Renal cortex interstitium (tissue), 11 donors: ENCODE data around the gene GPX4. TPM values are rescaled to one million over a fixed set of nuclear protein-coding genes. Genes with fewer than 3 reads are reported as not detected.

Source experiments
- DNase-seq, 11 donors: peaks; one replicate each; pipeline ENCODE4 v3.0.0-alpha.2; 2013; ENCODE audit warnings: low read depth in 9 of 11, low spot score in 4 of 11; ENCODE audit errors: extremely low read depth in 1 of 11
- polyA plus RNA-seq, 3 donors: library from polyadenylated mRNA; unstranded; fragments of 120-200 nt; gene quantifications; one replicate each; pipeline ENCODE4 v1.2.1, GENCODE V29; 2013; ENCODE audit not compliant: insufficient read length in 3 of 3

The GPX4 gene
- polyA plus RNA-seq, 3 donors, result 237 to 269 (median 243) TPM

- peak in 2 of 11 donors; percentile 49 to 59 for DNase-seq
These were observed 38.9 kb upstream of the GPX4 start for GRCh38 chr19:1064661-1065605.

GRCh38 chr19:1065606-1066109 lies 38.1 kb upstream of the GPX4 start:
- no peak for DNase-seq

DNA sequence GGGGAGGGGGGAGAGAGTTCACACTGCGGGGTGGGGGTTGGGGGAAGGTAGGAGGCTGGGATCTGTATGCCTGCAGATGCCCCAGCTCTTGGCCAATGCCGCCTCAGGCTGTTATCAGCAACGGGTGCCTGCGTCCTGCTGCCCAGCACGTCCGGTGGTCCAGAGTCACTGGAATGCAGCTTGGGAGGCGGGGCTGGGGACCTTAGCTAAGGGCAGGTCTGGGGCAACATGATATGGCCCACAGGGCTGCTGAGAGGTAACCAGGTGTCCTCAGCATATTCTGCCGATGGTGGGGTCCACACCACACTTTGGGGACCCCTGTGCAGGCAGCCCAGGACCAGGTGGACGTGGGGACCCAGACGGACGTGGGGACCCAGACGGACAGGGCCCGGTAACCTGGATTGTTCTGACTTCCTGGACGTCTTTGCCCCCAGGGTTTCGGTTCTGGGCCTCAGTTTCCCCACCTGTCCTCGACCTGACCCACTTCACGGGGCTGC lies 37.5 kb upstream of the GPX4 start:
- DNase-seq, result no peak

DNA sequence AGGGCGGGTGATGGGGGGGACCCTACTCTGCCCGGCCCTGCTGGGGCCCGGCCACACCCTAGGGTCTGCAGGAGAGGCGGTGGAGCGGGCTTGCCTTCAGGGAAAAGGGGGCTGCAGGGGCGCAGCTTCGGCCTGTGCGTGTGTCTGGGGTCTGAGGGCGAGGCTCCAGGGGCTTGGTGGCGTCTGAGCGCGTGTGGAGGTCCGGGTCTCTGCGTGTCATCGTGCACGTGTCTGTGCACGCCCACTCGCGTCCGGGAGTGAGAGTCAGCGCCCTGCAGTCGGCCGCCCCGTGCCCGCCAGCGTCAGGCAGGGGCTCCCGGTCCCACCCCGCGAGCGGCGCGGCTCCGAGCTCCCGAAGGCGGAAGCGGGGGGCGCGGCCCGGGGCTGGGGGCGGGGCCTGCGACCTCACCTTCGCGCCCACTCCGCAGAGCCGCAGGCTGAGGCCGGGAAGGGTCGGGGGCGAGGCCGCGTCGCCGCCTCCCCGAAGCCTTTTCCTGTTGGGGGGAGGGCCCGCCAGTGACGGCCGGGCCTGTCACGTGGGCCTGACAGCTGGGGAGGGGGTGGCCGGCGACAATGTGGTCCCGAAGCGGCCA lies 37.0 kb upstream of the GPX4 start, which contains the start of gene ARHGAP45:
ARHGAP45 (plus strand) TSS at position 420 of the 593 bp plus-strand sequence. CDS start 239 bp downstream, outside the sequence.
- DNase-seq, result no peak

- no peak for DNase-seq
These were observed 36.3 kb upstream of the GPX4 start for GRCh38 chr19:1067341-1067957.

DNA sequence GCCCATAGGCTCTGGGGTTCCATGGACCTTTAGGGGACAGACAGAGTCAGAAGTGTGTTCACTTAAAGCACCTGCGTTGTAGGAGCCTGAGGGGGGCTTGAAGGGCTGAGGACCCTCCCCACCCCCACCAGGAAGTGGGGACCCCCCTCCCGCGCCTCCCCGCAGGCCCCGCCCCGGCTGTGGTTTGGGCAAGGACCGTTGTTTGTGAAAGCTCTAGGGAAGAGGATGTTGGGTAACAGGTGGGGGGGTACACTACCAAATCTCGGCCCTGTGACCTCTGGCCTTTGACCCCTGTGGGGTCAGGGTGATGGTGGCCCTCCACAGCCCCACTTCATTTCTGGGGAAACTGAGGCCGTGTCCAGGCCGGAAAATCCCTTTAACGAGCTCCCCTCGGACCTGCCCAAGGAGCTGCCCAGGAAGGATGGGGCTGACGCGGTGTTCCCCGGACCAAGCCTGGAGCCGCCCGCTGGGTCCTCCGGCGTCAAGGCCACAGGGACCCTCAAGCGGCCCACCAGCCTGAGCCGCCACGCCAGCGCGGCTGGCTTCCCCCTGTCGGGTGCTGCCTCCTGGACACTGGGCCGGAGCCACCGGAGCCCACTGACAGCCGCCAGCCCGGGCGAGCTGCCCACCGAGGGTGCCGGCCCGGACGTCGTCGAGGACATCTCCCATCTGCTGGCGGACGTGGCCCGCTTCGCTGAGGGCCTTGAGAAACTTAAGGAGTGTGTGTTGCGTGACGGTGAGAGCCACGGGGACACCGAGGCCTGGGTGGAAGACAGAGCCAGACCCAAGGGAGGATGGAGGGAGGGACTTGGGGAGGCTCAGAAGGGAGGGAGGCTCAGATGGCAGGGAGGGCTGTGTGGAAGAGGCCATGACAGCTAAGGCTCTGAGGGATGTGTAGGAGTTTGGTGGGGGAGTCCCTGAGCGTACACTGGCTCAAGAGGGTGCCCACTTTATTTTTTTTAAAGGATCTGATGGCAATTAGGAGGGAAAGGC lies 35.5 kb upstream of the GPX4 start:
- DNase-seq, result no peak

DNA sequence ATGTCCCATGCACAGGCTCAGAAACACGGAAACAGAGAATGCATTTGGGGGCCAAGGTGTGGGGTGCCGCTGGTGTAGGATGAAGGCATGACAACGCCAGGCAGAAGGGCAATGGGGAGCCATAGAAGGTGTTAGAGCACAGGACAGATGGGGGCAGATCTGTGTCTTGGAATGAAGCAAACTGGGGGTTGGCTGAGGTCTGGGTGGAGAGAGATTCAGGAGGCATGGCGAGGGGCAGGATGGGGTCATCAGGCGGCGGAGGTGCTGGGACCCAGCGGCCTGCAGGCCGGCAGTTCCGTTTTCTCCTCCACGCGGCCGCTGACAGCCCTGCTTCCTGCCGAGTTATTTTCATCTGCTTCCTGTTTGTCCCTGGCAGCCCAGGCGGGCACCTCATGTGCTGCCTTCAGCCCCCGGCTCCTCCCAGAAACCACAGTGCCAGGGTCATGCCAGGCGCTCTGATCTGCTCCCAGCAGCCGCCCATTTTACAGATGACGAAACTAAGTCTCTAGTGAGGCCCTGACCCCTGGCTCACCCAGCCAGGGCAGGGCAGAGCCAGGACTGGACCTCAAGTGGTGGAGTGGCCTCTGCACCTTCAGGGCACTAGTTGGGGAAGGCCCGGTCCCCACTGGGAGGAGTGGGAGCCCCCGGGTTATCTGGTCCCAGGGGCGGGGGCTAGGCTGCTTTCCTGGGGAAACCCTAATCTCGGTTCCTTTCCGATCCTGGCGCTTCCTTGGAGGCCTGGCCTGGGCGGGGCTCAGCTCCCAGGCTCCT lies 34.6 kb upstream of the GPX4 start:
- DNase-seq, result no peak

GRCh38 chr19:1070576-1070930 lies 33.2 kb upstream of the GPX4 start:
- DNase-seq, result no peak

GRCh38 chr19:1070931-1071791 lies 32.6 kb upstream of the GPX4 start:
- DNase-seq, result no peak

- no peak for DNase-seq
These were observed 31.3 kb upstream of the GPX4 start for GRCh38 chr19:1072371-1073015.

DNA sequence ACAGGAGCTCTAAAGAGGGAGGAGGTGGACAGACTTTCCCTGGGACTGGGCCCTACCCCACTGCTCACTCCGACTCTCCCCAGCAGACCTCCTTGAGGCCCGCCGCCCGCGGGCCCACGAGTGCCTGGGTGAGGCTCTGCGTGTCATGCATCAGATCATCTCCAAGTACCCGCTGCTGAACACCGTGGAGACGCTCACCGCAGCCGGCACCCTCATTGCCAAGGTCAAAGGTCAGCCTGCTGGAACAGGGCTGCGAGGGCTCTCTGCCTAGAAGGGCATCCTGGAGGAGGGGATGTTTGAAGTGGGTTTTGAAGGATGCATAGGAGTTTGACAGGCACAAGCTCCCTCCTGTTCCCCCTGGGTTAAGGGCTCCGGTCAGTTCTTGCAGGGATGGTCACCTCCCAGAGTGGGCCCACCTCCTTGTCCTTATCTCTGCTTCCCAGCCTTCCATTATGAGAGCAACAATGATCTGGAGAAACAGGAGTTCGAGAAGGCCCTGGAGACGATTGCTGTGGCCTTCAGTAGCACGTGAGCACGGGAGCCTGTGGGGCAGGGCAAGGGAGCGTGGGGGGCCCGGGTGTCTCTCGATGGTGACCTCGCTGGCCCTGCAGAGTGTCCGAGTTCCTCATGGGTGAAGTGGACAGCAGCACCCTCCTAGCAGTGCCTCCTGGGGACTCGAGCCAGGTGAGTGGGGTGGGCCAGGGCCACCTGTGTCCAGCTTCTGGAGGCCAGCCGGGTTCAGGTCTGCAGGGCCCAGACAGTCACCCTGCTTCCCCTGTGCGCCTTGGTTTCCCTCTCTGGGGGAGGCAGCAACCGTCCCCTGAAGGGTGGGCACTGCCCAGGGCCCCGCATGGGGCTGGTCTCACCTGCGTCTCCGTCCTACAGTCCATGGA lies 30.5 kb upstream of the GPX4 start:
- DNase-seq, result no peak

DNA sequence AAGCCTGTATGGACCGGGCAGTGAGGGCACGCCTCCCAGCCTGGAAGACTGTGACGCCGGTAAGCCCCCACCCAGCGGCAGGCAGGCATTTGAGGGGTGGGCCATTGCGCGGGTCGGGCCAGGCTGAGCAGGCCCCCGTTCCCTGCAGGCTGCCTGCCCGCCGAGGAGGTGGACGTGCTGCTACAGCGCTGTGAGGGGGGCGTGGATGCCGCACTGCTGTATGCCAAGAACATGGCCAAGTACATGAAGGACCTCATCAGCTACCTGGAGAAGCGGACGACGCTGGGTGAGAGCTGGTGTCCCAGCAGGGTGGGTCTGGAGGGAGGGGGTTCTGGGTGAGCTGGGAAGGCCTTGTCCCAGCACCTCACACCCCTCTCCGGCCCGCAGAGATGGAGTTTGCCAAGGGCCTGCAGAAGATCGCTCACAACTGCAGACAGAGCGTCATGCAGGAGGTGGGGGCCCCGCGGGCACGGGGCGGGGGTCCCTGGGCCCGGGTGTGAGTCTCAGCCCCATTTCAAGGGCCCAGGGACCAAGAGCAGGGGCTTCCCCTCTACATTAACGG lies 29.8 kb upstream of the GPX4 start:
- DNase-seq, result no peak

DNA sequence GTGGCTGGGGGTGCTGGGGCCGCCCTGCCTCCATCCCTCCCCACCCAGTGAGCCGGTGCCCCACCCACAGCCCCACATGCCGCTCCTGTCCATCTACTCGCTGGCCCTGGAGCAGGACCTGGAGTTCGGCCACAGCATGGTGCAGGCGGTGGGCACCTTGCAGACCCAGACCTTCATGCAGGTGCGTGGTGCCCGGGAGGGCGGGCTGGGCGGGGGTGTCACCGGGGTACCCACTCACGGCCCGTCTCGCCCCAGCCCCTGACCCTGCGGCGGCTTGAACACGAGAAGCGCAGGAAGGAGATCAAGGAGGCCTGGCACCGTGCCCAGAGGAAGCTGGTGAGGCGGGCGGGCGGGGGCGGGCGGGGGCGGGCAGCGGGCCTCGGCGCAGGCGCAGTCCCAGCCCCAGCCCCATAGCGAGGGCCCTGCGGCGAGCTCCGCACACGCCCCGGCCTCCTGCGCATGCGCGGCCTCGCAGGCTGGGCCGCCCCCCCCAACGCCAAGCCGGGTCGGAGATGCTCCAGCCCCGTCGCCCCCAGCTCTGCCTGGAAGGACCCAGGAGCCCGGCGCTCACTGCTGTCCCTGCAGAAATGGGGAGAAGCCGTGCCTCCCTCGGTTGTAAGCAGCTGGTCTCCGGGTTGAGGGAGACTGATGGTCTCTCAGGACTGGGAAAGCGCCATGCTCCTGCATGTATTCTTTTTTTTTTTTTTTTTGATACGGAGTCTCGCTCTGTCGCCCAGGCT lies 29.1 kb upstream of the GPX4 start:
- DNase-seq, result no peak

DNA sequence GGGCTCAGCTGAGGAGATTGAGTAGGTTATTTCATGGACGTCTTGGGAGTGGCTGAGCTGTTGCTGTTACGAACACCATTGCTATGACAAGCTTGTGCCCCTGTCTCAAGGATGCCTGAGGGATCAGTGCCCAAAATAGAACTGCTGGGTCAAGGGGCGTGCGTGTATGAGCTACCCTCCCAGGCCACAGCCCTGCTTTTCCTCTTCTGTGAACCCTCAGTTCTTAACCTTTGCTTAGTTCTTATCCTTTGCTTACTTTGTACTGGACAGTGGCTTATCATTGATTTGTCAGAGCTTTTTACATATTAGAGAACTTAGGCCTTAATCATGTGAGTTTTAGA lies 27.8 kb upstream of the GPX4 start:
- DNase-seq, result no peak

DNA sequence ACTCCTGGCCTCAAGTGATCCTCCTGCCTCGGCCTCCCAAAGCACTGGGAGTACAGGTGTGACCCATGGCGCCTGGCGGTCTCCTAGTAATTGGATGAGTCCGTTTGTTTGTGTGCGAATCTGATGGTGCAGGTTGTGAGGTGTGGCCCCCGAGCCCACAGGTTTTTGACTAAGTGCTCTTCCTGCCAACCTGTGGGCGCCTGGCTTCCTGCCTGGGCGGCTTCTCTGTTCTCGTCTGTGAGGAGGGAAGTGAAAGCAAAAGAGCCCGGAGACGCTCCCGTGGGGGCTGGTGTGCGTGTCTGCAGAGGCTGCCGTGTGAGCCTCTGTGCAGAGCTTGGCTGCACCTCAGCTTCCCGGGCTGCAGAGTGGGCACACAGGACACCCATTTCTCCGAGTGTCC lies 26.8 kb upstream of the GPX4 start:
- no peak for DNase-seq
